GM18868 (cell line): ENCODE data around the gene TYR.
"Not testable (repeated sequence)": the region's sequence is repeated elsewhere in the genome, so short reads cannot be mapped to it uniquely, and the experiment has no call there.

ENCODE experiments used
- ATAC-seq: cut with Tn5 transposase; IDR thresholded peaks from one replicate; pipeline ENCODE4 v1.9.1; 2021; ENCODE audit warnings: mild to moderate bottlenecking, moderate library complexity; ENCODE audit not compliant: unreplicated experiment

Gene TYR

DNA sequence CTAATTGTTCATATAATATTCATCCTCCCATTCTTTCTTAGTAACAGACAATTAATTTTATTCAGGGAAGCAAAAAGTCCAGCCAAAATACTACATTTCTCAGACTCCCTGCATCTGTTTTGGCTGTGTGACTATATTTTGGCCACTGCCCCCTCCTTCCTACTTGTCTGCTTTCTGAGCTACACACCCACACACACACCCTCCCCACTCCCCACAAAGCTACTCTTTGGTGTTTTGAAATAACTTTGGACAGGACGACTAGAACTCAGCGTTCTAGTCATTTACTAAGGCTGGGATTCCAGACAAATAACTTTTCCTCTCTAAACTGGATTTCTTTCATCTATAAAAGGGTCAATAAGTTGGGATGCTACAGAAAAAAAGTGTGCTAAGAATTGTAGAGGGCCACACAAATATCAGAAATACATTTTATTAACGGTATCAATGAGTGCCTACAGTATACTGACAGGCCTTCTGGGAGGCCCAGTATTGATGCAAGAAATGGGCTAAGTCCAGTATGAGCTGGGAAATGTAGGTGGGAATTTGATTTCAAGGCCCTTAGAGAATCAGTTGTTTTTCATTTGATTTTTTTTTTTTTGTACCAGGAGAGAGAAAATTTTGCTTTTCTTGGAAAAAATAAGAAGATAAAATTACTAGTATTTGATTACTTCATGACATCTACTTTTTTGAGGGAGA is 165.4 kb downstream of the TYR start:
- ATAC-seq, result not testable (repeated sequence)
